ENCODE results near the gene ZCCHC7.

DNA sequence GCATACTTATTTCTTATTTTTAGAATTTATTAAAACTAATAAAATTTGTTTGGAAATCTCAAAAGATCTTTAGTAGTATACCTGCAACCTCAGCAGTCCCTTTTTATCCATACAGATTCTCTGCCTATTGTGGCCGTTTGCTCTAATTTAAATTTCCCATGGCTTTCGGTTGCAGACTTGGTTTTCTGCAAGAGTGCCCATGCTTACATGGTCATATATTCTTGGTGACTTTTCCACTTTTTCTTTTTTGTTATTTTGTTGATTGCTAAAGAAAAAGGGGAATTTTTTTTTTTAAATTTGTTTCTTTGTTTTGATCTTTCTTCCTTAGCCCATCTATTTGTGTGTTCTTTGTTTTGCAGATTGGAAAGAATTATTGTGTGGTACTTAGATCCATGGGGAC is 20.6 kb downstream of the ZCCHC7 start:
- TF ChIP-seq, protein P1, sequence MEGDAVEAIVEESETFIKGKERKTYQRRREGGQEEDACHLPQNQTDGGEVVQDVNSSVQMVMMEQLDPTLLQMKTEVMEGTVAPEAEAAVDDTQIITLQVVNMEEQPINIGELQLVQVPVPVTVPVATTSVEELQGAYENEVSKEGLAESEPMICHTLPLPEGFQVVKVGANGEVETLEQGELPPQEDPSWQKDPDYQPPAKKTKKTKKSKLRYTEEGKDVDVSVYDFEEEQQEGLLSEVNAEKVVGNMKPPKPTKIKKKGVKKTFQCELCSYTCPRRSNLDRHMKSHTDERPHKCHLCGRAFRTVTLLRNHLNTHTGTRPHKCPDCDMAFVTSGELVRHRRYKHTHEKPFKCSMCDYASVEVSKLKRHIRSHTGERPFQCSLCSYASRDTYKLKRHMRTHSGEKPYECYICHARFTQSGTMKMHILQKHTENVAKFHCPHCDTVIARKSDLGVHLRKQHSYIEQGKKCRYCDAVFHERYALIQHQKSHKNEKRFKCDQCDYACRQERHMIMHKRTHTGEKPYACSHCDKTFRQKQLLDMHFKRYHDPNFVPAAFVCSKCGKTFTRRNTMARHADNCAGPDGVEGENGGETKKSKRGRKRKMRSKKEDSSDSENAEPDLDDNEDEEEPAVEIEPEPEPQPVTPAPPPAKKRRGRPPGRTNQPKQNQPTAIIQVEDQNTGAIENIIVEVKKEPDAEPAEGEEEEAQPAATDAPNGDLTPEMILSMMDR (IDR thresholded peaks at IDR 0.05) = no peak
- no peak for TF ChIP-seq POLR2A (IDR thresholded peaks at IDR 0.05)

All from thyroid gland (tissue), 4 donors.